Lung microvascular endothelial cell (primary cell): ENCODE data around the gene TSHZ2. TPM values are rescaled to one million over a fixed set of nuclear protein-coding genes. Genes with fewer than 3 reads are reported as not detected.

Experiments
- DNase-seq, 2 donors: peaks; one replicate each; pipeline versions ENCODE4 v3.0.0 to v3.0.0-alpha.2; 2010; ENCODE audit warnings: low read depth in 2 of 2
- total RNA-seq: library from RNA; depleted of rRNA; stranded (reverse); fragments of >200 nt; gene quantifications from 2 replicates; pipeline ENCODE4 v1.2.1, GENCODE V29; 2014

TSHZ2 gene
- total RNA-seq, 1 donor from 2014 or later: 4.0 TPM

- no peak for DNase-seq
These were observed 54.9 kb downstream of the TSHZ2 start for GRCh38 chr20:53027089-53027488.

DNA sequence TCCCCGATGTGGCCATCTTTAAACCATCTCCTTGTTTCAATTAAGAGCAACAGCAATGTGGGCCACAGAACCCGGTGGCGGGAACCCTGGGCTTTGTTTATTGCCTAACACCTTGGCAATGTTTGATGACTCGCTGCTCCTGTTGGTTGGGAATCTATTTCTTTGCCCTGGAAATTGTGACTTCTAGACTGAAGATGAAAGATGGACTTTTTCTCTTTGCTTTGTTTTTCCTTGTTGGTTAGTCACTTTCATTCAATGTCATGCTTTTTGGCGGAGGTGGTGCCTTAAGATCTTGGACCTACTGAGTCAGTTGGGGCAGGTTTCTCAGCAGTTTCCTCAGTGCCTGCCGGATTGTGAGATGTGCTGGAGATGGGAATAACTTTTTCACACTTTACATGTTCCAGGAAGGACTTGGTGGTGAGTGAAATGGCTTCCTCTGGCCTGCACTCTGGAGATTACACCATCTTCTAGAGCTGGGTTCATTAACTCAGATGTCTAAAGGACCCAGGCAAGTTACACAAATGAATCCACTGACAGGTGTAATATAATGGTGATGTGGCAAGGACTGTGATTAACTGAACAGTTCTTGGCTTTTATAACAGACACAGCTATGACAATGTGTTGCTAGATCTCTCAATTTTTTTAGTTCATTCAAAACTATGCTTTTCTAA, 56.3 kb downstream of the TSHZ2 start:
- no peak for DNase-seq

DNA sequence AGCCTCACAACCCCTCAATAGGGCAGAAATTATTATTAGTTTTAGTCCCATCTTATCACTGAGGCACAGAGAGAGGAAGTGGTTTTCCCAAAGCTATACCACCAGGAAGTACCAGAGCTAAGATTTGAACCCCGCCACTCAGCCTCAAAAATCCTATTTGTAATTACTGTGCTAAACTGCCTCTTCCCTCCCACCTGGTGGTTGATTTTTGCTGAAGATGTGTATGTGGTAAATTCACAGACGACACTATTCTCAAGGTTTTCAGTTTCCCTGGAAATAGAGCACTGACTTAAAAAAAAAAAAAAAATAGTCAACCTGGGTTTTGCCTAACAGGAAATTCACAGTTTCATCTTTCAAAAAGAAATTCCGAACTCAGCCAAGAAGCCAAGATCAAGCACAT, 57.9 kb downstream of the TSHZ2 start:
- DNase-seq: no peak

- no peak for DNase-seq
These were observed 59.9 kb downstream of the TSHZ2 start for GRCh38 chr20:53032046-53032445.

DNA sequence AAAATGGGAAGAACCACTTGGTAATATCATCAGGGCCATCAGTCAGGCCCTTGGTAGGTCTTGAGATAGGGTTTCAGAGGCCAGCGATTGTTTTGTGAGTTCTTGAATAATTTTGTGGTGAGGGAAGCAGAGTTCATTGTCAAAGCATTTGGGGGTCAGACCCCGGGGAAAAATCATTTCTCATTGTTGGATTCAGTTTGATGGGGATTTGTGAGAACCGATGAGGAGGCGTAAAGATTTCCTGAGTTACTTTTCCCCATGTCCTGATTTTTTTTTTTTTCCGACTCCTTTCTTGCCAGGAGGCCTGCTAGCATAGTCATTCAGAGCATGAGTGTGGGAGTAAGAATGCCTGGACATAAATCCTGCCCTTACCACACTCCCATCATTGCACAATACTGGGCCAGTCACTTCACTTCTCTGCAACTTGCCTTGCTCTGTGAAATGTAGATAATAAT, 60.3 kb downstream of the TSHZ2 start:
- DNase-seq: no peak

GRCh38 chr20:53033176-53033575, 61.0 kb downstream of the TSHZ2 start:
- DNase-seq: no peak

- no peak for DNase-seq
These were observed 62.7 kb downstream of the TSHZ2 start for GRCh38 chr20:53034899-53035298.

- DNase-seq: peak in 1 of 2 donors; percentile 78
These were observed 64.8 kb downstream of the TSHZ2 start for GRCh38 chr20:53036992-53037391.

DNA sequence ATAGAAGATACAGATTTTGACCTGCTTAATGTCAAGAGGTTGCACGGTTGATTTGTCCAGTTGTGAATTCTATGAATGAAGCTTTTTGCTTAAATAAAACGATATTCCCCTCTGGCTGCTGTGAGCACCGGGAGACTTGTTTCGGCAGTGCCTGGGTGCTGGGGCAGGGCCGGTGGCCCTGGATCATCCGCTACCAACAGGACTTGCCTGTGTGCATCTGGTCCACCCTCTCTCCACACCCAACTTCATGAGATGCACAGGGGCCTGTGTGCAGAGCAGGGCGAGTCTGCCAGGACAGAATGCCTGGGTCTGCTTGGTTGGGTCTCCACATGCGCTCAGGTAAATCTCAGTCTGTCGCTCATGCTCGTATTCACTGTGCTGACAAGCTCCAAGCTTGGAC, 65.5 kb downstream of the TSHZ2 start:
- no peak for DNase-seq

GRCh38 chr20:53038299-53038698, 66.1 kb downstream of the TSHZ2 start:
- no peak for DNase-seq

GRCh38 chr20:53040693-53041589, 68.8 kb downstream of the TSHZ2 start:
- peak in 1 of 2 donors; percentile 50 for DNase-seq

- no peak for DNase-seq
These were observed 70.4 kb downstream of the TSHZ2 start for GRCh38 chr20:53042521-53042920.

- no peak for DNase-seq
These were observed 72.1 kb downstream of the TSHZ2 start for GRCh38 chr20:53044296-53044695.

GRCh38 chr20:53045941-53046340, 73.8 kb downstream of the TSHZ2 start:
- DNase-seq: no peak

DNA sequence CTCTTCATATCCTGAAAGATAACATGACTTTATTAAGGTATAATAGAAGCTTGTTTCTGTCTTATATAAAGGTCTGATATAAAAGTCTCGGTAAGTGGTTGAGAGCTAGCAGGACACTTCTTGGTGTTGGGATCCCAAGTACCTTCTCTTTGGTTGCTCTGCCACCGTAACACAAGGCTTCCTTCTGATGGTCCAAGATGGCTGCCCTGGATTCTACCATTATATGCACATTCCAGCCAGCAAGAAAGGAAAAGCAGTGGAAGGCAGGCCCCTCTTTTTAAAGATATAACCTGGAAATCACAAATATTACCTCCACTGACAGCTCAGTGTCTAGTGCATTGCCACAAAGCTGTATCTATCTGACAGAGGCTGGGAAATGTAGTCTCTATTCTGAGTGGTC, 75.0 kb downstream of the TSHZ2 start:
- DNase-seq: no peak

DNA sequence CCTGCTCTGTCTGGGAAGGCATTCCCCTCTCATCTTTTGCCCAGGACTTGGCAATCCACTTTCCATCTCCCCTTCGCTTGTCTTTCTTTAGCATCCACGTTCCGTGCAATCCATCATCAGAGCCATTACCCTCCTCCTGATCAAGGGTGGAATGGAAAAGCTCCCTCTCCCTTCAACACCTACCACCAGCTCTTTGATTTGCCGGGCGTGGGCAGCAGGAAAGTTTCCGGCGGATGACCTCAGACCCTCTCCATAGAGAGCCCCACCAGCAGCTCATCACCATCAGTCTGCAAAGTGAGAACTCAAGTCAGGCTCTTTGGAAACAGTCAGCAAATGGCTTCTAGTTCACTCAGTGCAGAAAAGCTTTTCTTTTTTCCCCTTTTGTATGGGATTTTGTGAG, 76.2 kb downstream of the TSHZ2 start:
- DNase-seq: no peak

- no peak for DNase-seq
These were observed 78.2 kb downstream of the TSHZ2 start for GRCh38 chr20:53050338-53050737.

- no peak for DNase-seq
These were observed 80.2 kb downstream of the TSHZ2 start for GRCh38 chr20:53052380-53052779.

- no peak for DNase-seq
These were observed 81.4 kb downstream of the TSHZ2 start for GRCh38 chr20:53053595-53053994.

DNA sequence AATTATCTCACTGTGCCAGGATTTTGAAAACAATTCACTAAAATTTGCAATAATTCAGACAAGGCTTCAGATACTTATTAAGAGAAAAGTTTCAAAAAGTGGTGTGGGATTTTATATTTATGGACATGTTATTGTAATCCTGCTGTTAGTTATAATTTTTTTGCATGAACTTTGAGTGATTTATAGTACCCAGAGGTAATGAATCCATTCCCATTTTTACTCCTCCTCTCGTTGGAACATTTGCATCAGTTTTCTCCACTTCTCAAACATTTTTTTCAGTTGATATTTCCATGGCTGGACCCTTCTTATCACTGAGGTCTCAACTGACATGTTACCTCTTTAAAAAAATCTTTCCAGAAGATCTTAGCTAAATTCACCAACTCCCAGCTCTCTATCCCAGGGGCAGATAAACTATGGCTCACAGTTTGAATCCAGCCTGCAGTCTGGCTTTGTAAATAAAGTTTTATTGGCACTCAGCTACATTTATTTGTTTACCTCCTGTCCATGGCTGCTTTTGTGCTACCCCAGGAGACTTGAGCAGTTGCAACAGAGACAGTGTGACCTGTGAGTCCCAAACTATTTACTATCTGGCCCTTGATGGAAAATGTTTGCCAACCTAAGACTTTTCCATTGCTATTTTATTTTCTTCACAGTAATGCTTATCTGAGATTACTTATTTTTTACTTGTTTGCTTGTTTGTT, 83.4 kb downstream of the TSHZ2 start:
- no peak for DNase-seq

- no peak for DNase-seq
These were observed 85.4 kb downstream of the TSHZ2 start for GRCh38 chr20:53057579-53057978.

GRCh38 chr20:53059848-53060247, 87.7 kb downstream of the TSHZ2 start:
- no peak for DNase-seq
